ENCODE data around the gene SCYL3.
"Not testable (repeated sequence)": the region's sequence is repeated elsewhere in the genome, so short reads cannot be mapped to it uniquely, and the experiment has no call there.

SCYL3 gene

GRCh38 chr1:169893645-169894423 lies at the start of gene SCYL3:
SCYL3 (minus strand) TSS chr1:169893896; CDS start chr1:169888840, 5,056 bp downstream.
- DNase-seq (ENCODE audit: low read depth) = peak; percentile 89

- DNase-seq (ENCODE audit: low read depth) = no peak
Observed at GRCh38 chr1:169941982-169942830, 48.5 kb upstream of the SCYL3 start.

GRCh38 chr1:169933984-169934725 lies 40.5 kb upstream of the SCYL3 start:
- DNase-seq (ENCODE audit: low read depth) = no peak

GRCh38 chr1:169931795-169932231 lies 38.1 kb upstream of the SCYL3 start:
- DNase-seq (ENCODE audit: low read depth) = no peak

- no peak for DNase-seq (ENCODE audit: low read depth)
Observed at GRCh38 chr1:169929210-169929526, 35.5 kb upstream of the SCYL3 start.

- DNase-seq (ENCODE audit: low read depth) = no peak
Observed at GRCh38 chr1:169928438-169929209, 34.9 kb upstream of the SCYL3 start.

GRCh38 chr1:169925505-169926482 lies 32.1 kb upstream of the SCYL3 start:
- DNase-seq (ENCODE audit: low read depth) = no peak

- no peak for DNase-seq (ENCODE audit: low read depth)
Observed at GRCh38 chr1:169924829-169925228, 31.1 kb upstream of the SCYL3 start.

- DNase-seq (ENCODE audit: low read depth) = no peak
Observed at GRCh38 chr1:169924063-169924462, 30.4 kb upstream of the SCYL3 start.

- no peak for DNase-seq (ENCODE audit: low read depth)
Observed at GRCh38 chr1:169921080-169921479, 27.4 kb upstream of the SCYL3 start.

GRCh38 chr1:169918927-169919326 lies 25.2 kb upstream of the SCYL3 start:
- no peak for DNase-seq (ENCODE audit: low read depth)

- DNase-seq (ENCODE audit: low read depth) = not testable (repeated sequence)
Observed at GRCh38 chr1:169918220-169918619, 24.5 kb upstream of the SCYL3 start.

- DNase-seq (ENCODE audit: low read depth) = no peak
Observed at GRCh38 chr1:169915150-169915549, 21.5 kb upstream of the SCYL3 start.

GRCh38 chr1:169914531-169914930 lies 20.8 kb upstream of the SCYL3 start:
- no peak for DNase-seq (ENCODE audit: low read depth)

GRCh38 chr1:169909499-169909898 lies 15.8 kb upstream of the SCYL3 start:
- no peak for DNase-seq (ENCODE audit: low read depth)

- no peak for DNase-seq (ENCODE audit: low read depth)
Observed at GRCh38 chr1:169906938-169907337, 13.2 kb upstream of the SCYL3 start.

- DNase-seq (ENCODE audit: low read depth) = no peak
Observed at GRCh38 chr1:169904834-169905233, 11.1 kb upstream of the SCYL3 start.

GRCh38 chr1:169902751-169903150 lies 9.1 kb upstream of the SCYL3 start:
- no peak for DNase-seq (ENCODE audit: low read depth)

- no peak for DNase-seq (ENCODE audit: low read depth)
Observed at GRCh38 chr1:169901115-169901514, 7.4 kb upstream of the SCYL3 start.

- DNase-seq (ENCODE audit: low read depth) = no peak
Observed at GRCh38 chr1:169900571-169900970, 6.9 kb upstream of the SCYL3 start.

Data from T-helper 22 cell (primary cell).